ENCODE measurements around the gene SLC1A4.

- no peak for TF ChIP-seq POLR2AphosphoS5 (IDR thresholded peaks at IDR 0.05; ENCODE audit: borderline replicate concordance, low read depth, low read length)
- TF ChIP-seq EZH2 (IDR thresholded peaks at IDR 0.05) = no peak
Observed at GRCh38 chr2:65024149-65024829, 35.1 kb downstream of the SLC1A4 start.

All from SK-N-MC (cell line).